Activated CD4-positive, alpha-beta T cell treated with anti-CD3 and anti-CD28 coated beads, Interleukin-2, amount 50 U/mL, for 16 hours (primary cell): ENCODE measurements around the gene HSF2BP.
A peak's percentile ranks its signal among the peaks of the same experiment; 100 is the strongest.
"Not testable (repeated sequence)": the region's sequence is repeated elsewhere in the genome, so short reads cannot be mapped to it uniquely, and the experiment has no call there.

Source experiments
- DNase-seq: peaks from one replicate; pipeline ENCODE4 v3.0.0-alpha.2; 2020

Gene HSF2BP

GRCh38 chr21:43616861-43617260 lies 42.4 kb downstream of the HSF2BP start:
- DNase-seq, result not testable (repeated sequence)

GRCh38 chr21:43614839-43615238 lies 44.4 kb downstream of the HSF2BP start:
- no peak for DNase-seq

GRCh38 chr21:43613755-43614638 lies 45.3 kb downstream of the HSF2BP start:
- peak; percentile 57 for DNase-seq

- peak; percentile 12 for DNase-seq
Observed at GRCh38 chr21:43611598-43612369, 47.5 kb downstream of the HSF2BP start.

- no peak for DNase-seq
Observed at GRCh38 chr21:43609501-43610340, 49.6 kb downstream of the HSF2BP start.

GRCh38 chr21:43608664-43609063 lies 50.6 kb downstream of the HSF2BP start:
- no peak for DNase-seq

GRCh38 chr21:43608225-43608624 lies 51.1 kb downstream of the HSF2BP start:
- DNase-seq, result no peak

- DNase-seq, result no peak
Observed at GRCh38 chr21:43605320-43606215, 53.7 kb downstream of the HSF2BP start.

GRCh38 chr21:43604505-43605204 lies 54.6 kb downstream of the HSF2BP start:
- DNase-seq, result no peak

- DNase-seq, result no peak
Observed at GRCh38 chr21:43603641-43604504, 55.4 kb downstream of the HSF2BP start.

- DNase-seq, result no peak
Observed at GRCh38 chr21:43603233-43603626, 56.1 kb downstream of the HSF2BP start.

GRCh38 chr21:43602266-43603232 lies 56.7 kb downstream of the HSF2BP start:
- no peak for DNase-seq

- no peak for DNase-seq
Observed at GRCh38 chr21:43600642-43601402, 58.5 kb downstream of the HSF2BP start.

GRCh38 chr21:43599728-43600127 lies 59.6 kb downstream of the HSF2BP start:
- no peak for DNase-seq

- DNase-seq, result no peak
Observed at GRCh38 chr21:43598416-43599120, 60.7 kb downstream of the HSF2BP start.

GRCh38 chr21:43597540-43598250 lies 61.6 kb downstream of the HSF2BP start:
- DNase-seq, result no peak

- no peak for DNase-seq
Observed at GRCh38 chr21:43597052-43597451, 62.2 kb downstream of the HSF2BP start.
